ENCODE measurements around the gene TMEM109. TPM values are rescaled to one million over a fixed set of nuclear protein-coding genes. Genes with fewer than 3 reads are reported as not detected.

TMEM109 gene
- total RNA-seq, 1 donor from 2014 or later: 72.8 TPM

DNA sequence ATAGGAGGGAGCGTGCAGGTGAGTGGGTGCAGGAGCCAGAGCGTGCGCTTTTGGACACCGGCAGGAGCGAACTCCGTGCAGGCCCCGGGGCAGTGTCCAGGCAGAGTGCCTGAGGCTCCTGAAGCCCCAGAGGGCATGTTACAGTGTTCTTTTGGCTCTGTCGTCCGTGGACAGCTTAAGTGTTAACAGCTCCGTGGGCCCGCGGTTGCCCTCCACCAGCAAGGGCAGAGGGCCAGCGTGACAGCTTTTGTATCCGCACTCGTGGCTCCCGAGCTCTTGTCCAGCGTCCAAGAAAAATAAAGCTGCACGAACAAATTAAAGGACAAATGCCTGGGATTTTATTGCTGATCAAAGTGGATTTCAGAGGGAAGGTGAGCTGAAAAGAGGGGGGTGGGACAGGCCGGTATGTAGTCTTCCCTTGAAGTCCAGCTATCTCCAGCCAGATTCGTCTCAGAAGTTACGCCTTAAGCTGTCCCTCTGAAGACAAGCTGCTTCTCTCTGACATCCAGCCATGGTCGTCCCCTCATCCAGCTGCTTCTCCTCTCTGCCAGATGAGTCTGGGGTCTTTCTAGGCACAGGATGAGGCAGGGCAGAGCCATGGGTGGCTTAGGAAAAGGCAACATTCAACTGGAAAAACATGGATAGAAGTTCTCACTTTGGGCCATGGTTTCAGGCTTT lies 968 bp upstream of the TMEM109 start:
- Mint-ChIP-seq H3K4me3 (ENCODE audit: unreplicated experiment) (peak overlapping the region; percentile 100), H3K9me3 (ENCODE audit: unreplicated experiment) (peaks cover 7% of the 10 kb centered on the region), H3K27me3 (ENCODE audit: low read depth, unreplicated experiment) (peaks cover 32% of the 10 kb centered on the region), H3K27ac (ENCODE audit: unreplicated experiment) (no peak overlapping the region), H3K4me1 (ENCODE audit: low read depth, unreplicated experiment) (peaks cover 7% of the 10 kb centered on the region), H3K36me3 (ENCODE audit: low read depth, unreplicated experiment) (no peaks in the 10 kb centered on the region)
- H4K20me1 ChIP-seq (ENCODE audit: insufficient read depth, low read length): peaks cover 7% of the 10 kb centered on the region
- H3K4me2 ChIP-seq (ENCODE audit: low read length): peak overlapping the region; percentile 86
- H3K4me3 ChIP-seq (ENCODE audit: insufficient read depth, low read depth, low read length): peak overlapping the region; percentile 66
- TF ChIP-seq EZH2 (IDR thresholded peaks at IDR 0.05; ENCODE audit: insufficient read depth, low read length) (no peak), CTCF (IDR thresholded peaks at IDR 0.05; ENCODE audit: insufficient read depth, low read depth, low read length) (no peak)
- peak overlapping the region; percentile 81 for H3K9ac ChIP-seq (ENCODE audit: low read length)
- H3K79me2 ChIP-seq (ENCODE audit: insufficient read depth, low read length): peaks cover 35% of the 10 kb centered on the region
- peaks cover 23% of the 10 kb centered on the region for H3K4me1 ChIP-seq (ENCODE audit: insufficient read depth, low read length)
- H3K36me3 ChIP-seq (ENCODE audit: insufficient read depth, low read length): no peaks in the 10 kb centered on the region
- H2AFZ ChIP-seq (ENCODE audit: low read depth, low read length): peak overlapping the region; percentile 82
- H3K9me3 ChIP-seq (ENCODE audit: insufficient read depth, low read depth, low read length): no peaks in the 10 kb centered on the region
- peak overlapping the region; percentile 84 for H3K27ac ChIP-seq (ENCODE audit: low read depth, low read length)
- peaks cover 6% of the 10 kb centered on the region for H3K27me3 ChIP-seq (ENCODE audit: insufficient read depth, low read length)
- FAIRE-seq (no peak), DNase-seq (ENCODE audit: low read depth) (no peak)

- peaks cover 36% of the 10 kb centered on the region for H3K4me1 ChIP-seq (ENCODE audit: insufficient read depth, low read length)
- Mint-ChIP-seq H3K9me3 (ENCODE audit: unreplicated experiment) (peaks cover 4% of the 10 kb centered on the region), H3K27ac (ENCODE audit: unreplicated experiment) (peak overlapping the region; percentile 88), H3K4me3 (ENCODE audit: unreplicated experiment) (peak overlapping the region; percentile 95), H3K27me3 (ENCODE audit: low read depth, unreplicated experiment) (peaks cover 14% of the 10 kb centered on the region), H3K36me3 (ENCODE audit: low read depth, unreplicated experiment) (peaks cover 5% of the 10 kb centered on the region), H3K4me1 (ENCODE audit: low read depth, unreplicated experiment) (peaks cover 16% of the 10 kb centered on the region)
- no peaks in the 10 kb centered on the region for H3K9me3 ChIP-seq (ENCODE audit: insufficient read depth, low read depth, low read length)
- TF ChIP-seq EZH2 (IDR thresholded peaks at IDR 0.05; ENCODE audit: insufficient read depth, low read length) (no peak), CTCF (IDR thresholded peaks at IDR 0.05; ENCODE audit: insufficient read depth, low read depth, low read length) (no peak)
- peak overlapping the region; percentile 82 for H2AFZ ChIP-seq (ENCODE audit: low read depth, low read length)
- FAIRE-seq (no peak), DNase-seq (ENCODE audit: low read depth) (peak; percentile 22)
- H3K27me3 ChIP-seq (ENCODE audit: insufficient read depth, low read length): peaks cover 6% of the 10 kb centered on the region
- peak overlapping the region; percentile 86 for H3K4me2 ChIP-seq (ENCODE audit: low read length)
- H3K79me2 ChIP-seq (ENCODE audit: insufficient read depth, low read length): peaks cover 53% of the 10 kb centered on the region
- H3K4me3 ChIP-seq (ENCODE audit: insufficient read depth, low read depth, low read length): peak overlapping the region; percentile 66
- H3K36me3 ChIP-seq (ENCODE audit: insufficient read depth, low read length): no peaks in the 10 kb centered on the region
- peaks cover 22% of the 10 kb centered on the region for H4K20me1 ChIP-seq (ENCODE audit: insufficient read depth, low read length)
- H3K27ac ChIP-seq (ENCODE audit: low read depth, low read length): peak overlapping the region; percentile 84
- peak overlapping the region; percentile 81 for H3K9ac ChIP-seq (ENCODE audit: low read length)
These were observed 782 bp downstream of the TMEM109 start for GRCh38 chr11:60914633-60915247.

All from astrocyte (in vitro differentiated cells and primary cell).